Chondrocyte (in vitro differentiated cells): ENCODE data around the gene PRR22. TPM values are rescaled to one million over a fixed set of nuclear protein-coding genes. Genes with fewer than 3 reads are reported as not detected.

Experiments used
- DNase-seq: peaks from one replicate; pipeline ENCODE4 v3.0.0; 2021; ENCODE audit warnings: mixed read lengths, low spot score
- H3K27ac Mint-ChIP-seq: one replicate; pipeline ENCODE4 v1.8.0; 2021; ENCODE audit warnings: mild to moderate bottlenecking, moderate library complexity, mixed read lengths; ENCODE audit not compliant: unreplicated experiment
- H3K27me3 Mint-ChIP-seq: 2 replicates; pipeline ENCODE4 v1.8.0; 2021; ENCODE audit warnings: low read depth, mixed read lengths
- H3K36me3 Mint-ChIP-seq: 2 replicates; pipeline ENCODE4 v1.8.0; 2021; ENCODE audit warnings: low read depth, mixed read lengths
- H3K4me1 Mint-ChIP-seq: 2 replicates; pipeline ENCODE4 v1.8.0; 2021; ENCODE audit warnings: low read depth, mild to moderate bottlenecking, mixed read lengths
- H3K4me3 Mint-ChIP-seq: one replicate; pipeline ENCODE4 v1.8.0; 2021; ENCODE audit warnings: mild to moderate bottlenecking, moderate library complexity, mixed read lengths; ENCODE audit not compliant: unreplicated experiment
- H3K9me3 Mint-ChIP-seq: 2 replicates; pipeline ENCODE4 v1.8.0; 2021; ENCODE audit warnings: low read depth, mixed read lengths
- CTCF ChIP-seq: fragments of 200-600 bp; sonication (generic); IDR thresholded peaks from 2 replicates; pipeline ENCODE4 v1.5.0; 2021; ENCODE audit warnings: antibody characterized with exemption, mild to moderate bottlenecking, moderate library complexity
- total RNA-seq: library from RNA; stranded (reverse); gene quantifications from 3 replicates; pipeline ENCODE4 v1.2.1, GENCODE V29; 2021

The PRR22 gene
- total RNA-seq, 1 donor from 2014 or later = 1.3 TPM

GRCh38 chr19:5795382-5795919, 10.9 kb upstream of the PRR22 start:
- no peak overlapping the region for H3K4me3 Mint-ChIP-seq
- H3K4me1 Mint-ChIP-seq = peaks cover 4% of the 10 kb centered on the region
- H3K9me3 Mint-ChIP-seq = no peaks in the 10 kb centered on the region
- no peak for DNase-seq
- peaks cover under 1% of the 10 kb centered on the region for H3K36me3 Mint-ChIP-seq
- TF ChIP-seq CTCF = no peak
- H3K27ac Mint-ChIP-seq = no peak overlapping the region
- H3K27me3 Mint-ChIP-seq = no peaks in the 10 kb centered on the region

GRCh38 chr19:5793188-5793587, 8.6 kb upstream of the PRR22 start:
- H3K9me3 Mint-ChIP-seq = no peaks in the 10 kb centered on the region
- H3K27me3 Mint-ChIP-seq = no peaks in the 10 kb centered on the region
- no peak for DNase-seq
- no peak overlapping the region for H3K4me3 Mint-ChIP-seq
- H3K4me1 Mint-ChIP-seq = peaks cover 10% of the 10 kb centered on the region
- no peak for TF ChIP-seq CTCF
- H3K27ac Mint-ChIP-seq = no peak overlapping the region
- peaks cover 7% of the 10 kb centered on the region for H3K36me3 Mint-ChIP-seq

- TF ChIP-seq CTCF = no peak
Observed at GRCh38 chr19:5792224-5792623, 7.7 kb upstream of the PRR22 start.

GRCh38 chr19:5790559-5791520, 6.3 kb upstream of the PRR22 start, which contains the start of gene DUS3L:
TSS of gene DUS3L (minus strand) at chr19:5791163. CDS start at chr19:5791141, 22 bp downstream.
- TF ChIP-seq CTCF = no peak
- H3K27ac Mint-ChIP-seq = peak within 1 kb of the TSS; percentile 99
- no peak for DNase-seq
- no peaks in the 10 kb centered on the region for H3K9me3 Mint-ChIP-seq
- peaks cover 16% of the 10 kb centered on the region for H3K36me3 Mint-ChIP-seq
- H3K27me3 Mint-ChIP-seq = no peaks in the 10 kb centered on the region
- H3K4me1 Mint-ChIP-seq = peaks cover 10% of the 10 kb centered on the region
- peak within 1 kb of the TSS; percentile 96 for H3K4me3 Mint-ChIP-seq

More at GRCh38 chr19:5792224-5792623, 7.7 kb upstream of the PRR22 start:
- no peak overlapping the region for H3K27ac Mint-ChIP-seq
- DNase-seq = no peak
- H3K4me3 Mint-ChIP-seq = no peak overlapping the region
- H3K36me3 Mint-ChIP-seq = peaks cover 9% of the 10 kb centered on the region
- peaks cover 10% of the 10 kb centered on the region for H3K4me1 Mint-ChIP-seq
- no peaks in the 10 kb centered on the region for H3K9me3 Mint-ChIP-seq
- no peaks in the 10 kb centered on the region for H3K27me3 Mint-ChIP-seq

GRCh38 chr19:5789886-5790558, 5.5 kb upstream of the PRR22 start:
- TF ChIP-seq CTCF = no peak
- H3K4me1 Mint-ChIP-seq = peaks cover 10% of the 10 kb centered on the region
- DNase-seq = no peak
- no peaks in the 10 kb centered on the region for H3K27me3 Mint-ChIP-seq
- H3K36me3 Mint-ChIP-seq = peaks cover 16% of the 10 kb centered on the region
- peak overlapping the region; percentile 99 for H3K27ac Mint-ChIP-seq
- H3K9me3 Mint-ChIP-seq = no peaks in the 10 kb centered on the region
- H3K4me3 Mint-ChIP-seq = peak overlapping the region; percentile 96
